HepG2 (cell line): ENCODE results near the gene HSD3B7. TPM values are rescaled to one million over a fixed set of nuclear protein-coding genes. Genes with fewer than 3 reads are reported as not detected.

ENCODE experiments used
- ATF4 ChIP-seq, 2 experiments: fragments of 450-650 bp in 1 of 2; sonication (generic) in 1 of 2; formaldehyde crosslinking; IDR thresholded peaks; 2 replicates each; pipeline versions ENCODE4 v1.5.0 to v1.8.0; 2020 to 2022; ENCODE audit warnings: mild to moderate bottlenecking in 1 of 2, missing genetic modification reagents in 1 of 2
- BRCA1 ChIP-seq: sonication (generic); formaldehyde crosslinking; IDR thresholded peaks from 2 replicates; pipeline ENCODE4 v1.4.0; 2020; ENCODE audit warnings: missing genetic modification reagents
- CHCHD3 ChIP-seq: sonication (generic); formaldehyde crosslinking; IDR thresholded peaks from 2 replicates; pipeline ENCODE4 v1.8.0; 2022; ENCODE audit warnings: mild to moderate bottlenecking, missing genetic modification reagents, moderate library complexity
- DNMT1 ChIP-seq: sonication (generic); formaldehyde crosslinking; IDR thresholded peaks from 2 replicates; pipeline ENCODE4 v1.5.1; 2020; ENCODE audit warnings: mild to moderate bottlenecking, missing genetic modification reagents
- FOSL2 ChIP-seq: sonication (generic); formaldehyde crosslinking; IDR thresholded peaks from 2 replicates; pipeline ENCODE4 v1.4.0; 2020; ENCODE audit warnings: missing genetic modification reagents
- HMG20B ChIP-seq: conservative IDR thresholded peaks from 2 replicates; pipeline ENCODE4 v1.6.1; 2016; ENCODE audit warnings: missing genetic modification reagents, missing compliant biosample characterization
- KDM5B ChIP-seq: sonication (generic); formaldehyde crosslinking; IDR thresholded peaks from 2 replicates; pipeline ENCODE4 v1.4.0; 2020; ENCODE audit warnings: missing genetic modification reagents, mild to moderate bottlenecking, borderline replicate concordance
- KMT2A ChIP-seq: sonication (generic); formaldehyde crosslinking; IDR thresholded peaks from 2 replicates; pipeline ENCODE4 v1.4.0; 2020; ENCODE audit warnings: missing genetic modification reagents
- NONO ChIP-seq, 2 experiments: fragments of 450-650 bp in 1 of 2; sonication (generic) in 1 of 2; formaldehyde crosslinking in 1 of 2; IDR thresholded peaks in 1 of 2; conservative IDR thresholded peaks in 1 of 2; 2 replicates each; pipeline versions ENCODE4 v1.6.1 to v1.8.0; 2017 to 2022; ENCODE audit warnings: mild to moderate bottlenecking in 1 of 2, missing genetic modification reagents in 1 of 2, moderate library complexity in 1 of 2
- SIX4 ChIP-seq: sonication (generic); formaldehyde crosslinking; IDR thresholded peaks from 2 replicates; pipeline ENCODE4 v1.4.0; 2020; ENCODE audit warnings: missing genetic modification reagents
- SOX6 ChIP-seq, 2 experiments: fragments of 450-650 bp in 1 of 2; sonication (generic) in 1 of 2; formaldehyde crosslinking in 1 of 2; IDR thresholded peaks; 2 replicates each; pipeline versions ENCODE4 v1.4.0 to v1.6.1; 2017 to 2020; ENCODE audit warnings: antibody characterized with exemption in 1 of 2, mild to moderate bottlenecking in 1 of 2, missing genetic modification reagents in 1 of 2
- SSRP1 ChIP-seq: IDR thresholded peaks from 2 replicates; pipeline ENCODE4 v1.6.1; 2016; ENCODE audit warnings: control low read depth
- ZBED4 ChIP-seq: sonication (generic); formaldehyde crosslinking; IDR thresholded peaks from 2 replicates; pipeline ENCODE4 v1.4.0; 2020; ENCODE audit warnings: missing genetic modification reagents, borderline replicate concordance
- ZBTB39 ChIP-seq: sonication (generic); formaldehyde crosslinking; IDR thresholded peaks from 2 replicates; pipeline ENCODE4 v1.5.0; 2020; ENCODE audit warnings: missing genetic modification reagents
- ZFP1 ChIP-seq: IDR thresholded peaks from 2 replicates; pipeline ENCODE4 v1.6.1; 2016
- ZNF263 ChIP-seq: sonication (generic); formaldehyde crosslinking; IDR thresholded peaks from 2 replicates; pipeline ENCODE4 v1.4.0; 2020; ENCODE audit warnings: missing genetic modification reagents
- ZNF326 ChIP-seq: sonication (generic); formaldehyde crosslinking; IDR thresholded peaks from 2 replicates; pipeline ENCODE4 v1.4.0; 2020; ENCODE audit warnings: missing genetic modification reagents, borderline replicate concordance
- ZNF331 ChIP-seq: sonication (generic); formaldehyde crosslinking; IDR thresholded peaks from 2 replicates; pipeline ENCODE4 v1.4.0; 2020; ENCODE audit warnings: missing genetic modification reagents
- ZNF605 ChIP-seq: sonication (generic); formaldehyde crosslinking; IDR thresholded peaks from 2 replicates; pipeline ENCODE4 v1.8.0; 2022; ENCODE audit warnings: mild to moderate bottlenecking, missing genetic modification reagents
- ZNF614 ChIP-seq: IDR thresholded peaks from 2 replicates; pipeline ENCODE4 v1.6.1; 2018; ENCODE audit warnings: missing biosample characterization, missing genetic modification reagents, inconsistent platforms, borderline replicate concordance
- ZNF629 ChIP-seq: sonication (generic); formaldehyde crosslinking; conservative IDR thresholded peaks from 2 replicates; pipeline ENCODE4 v1.5.0; 2020; ENCODE audit warnings: missing genetic modification reagents
- ZNF670 ChIP-seq: sonication (generic); formaldehyde crosslinking; IDR thresholded peaks from 2 replicates; pipeline ENCODE4 v1.8.0; 2022; ENCODE audit warnings: mild to moderate bottlenecking, missing genetic modification reagents, borderline replicate concordance
- ZNF768 ChIP-seq: sonication (generic); formaldehyde crosslinking; IDR thresholded peaks from 2 replicates; pipeline ENCODE4 v1.4.0; 2020; ENCODE audit warnings: missing genetic modification reagents
- polyA plus RNA-seq, 8 experiments: library from polyadenylated mRNA; depleted of rRNA in 3 of 8; stranded (reverse) in 7 of 8; unstranded in 1 of 8; fragments of >200 nt; fragmentation: Illumina TruSeq in 4 of 8; extraction: Trizol in 4 of 8; gene quantifications; 2 replicates each; pipeline versions ENCODE4 v1.2.1 to v1.2.3, GENCODE V29; 2011 to 2016; ENCODE audit warnings: low read depth in 4 of 8, missing spikeins in 1 of 8, mixed read lengths in 1 of 8; ENCODE audit not compliant: insufficient read depth in 1 of 8
- total RNA-seq, 5 experiments: library from RNA; depleted of rRNA; stranded (reverse); fragments of >200 nt; fragmentation: Illumina TruSeq; extraction: Trizol; gene quantifications; 2 replicates each; pipeline ENCODE4 v1.2.3, GENCODE V29; 2016; ENCODE audit warnings: low read depth in 1 of 5

Gene HSD3B7
- total and polyA plus RNA-seq, 2 of the 13 experiments (the other 11 are each of a cell fraction or from before 2014, with no cell fraction given), result 32.9 to 69.7 TPM

GRCh38 chr16:30984669-30985400 is at the start of gene HSD3B7 (continued):
- TF ChIP-seq SSRP1 (CRISPR knock-in tag) (no peak; the same call in 1 of the 2 replicates), SIX4 (CRISPR knock-in tag) (no peak), ZBED4 (peak; percentile 73; the same call in 1 of the 2 replicates), DNMT1 (peak; percentile 39; the same call in 1 of the 2 replicates), ZNF263 (CRISPR knock-in tag) (peak; percentile 69; the same call in 1 of the 2 replicates), ZNF605 (CRISPR knock-in tag) (peak; percentile 68), HMG20B (CRISPR knock-in tag) (0 out of 2 replicates have a peak, but pooled peaks have one; percentile 57), ZFP1 (CRISPR knock-in tag) (0 out of 2 replicates have a peak, but pooled peaks have one; percentile 20), KMT2A (0 out of 2 replicates have a peak, but pooled peaks have one; percentile 35), ZNF670 (no peak; the same call in 1 of the 2 replicates), CHCHD3 (CRISPR knock-in tag) (no peak), ZNF331 (CRISPR knock-in tag) (peak; percentile 13; the same call in 1 of the 2 replicates), ZNF768 (peak; percentile 87), ZNF629 (CRISPR knock-in tag) (no peak), KDM5B (CRISPR knock-in tag) (peak; percentile 49; the same call in 1 of the 2 replicates), ZNF326 (CRISPR knock-in tag) (peak; percentile 78; the same call in 1 of the 2 replicates), SOX6 (IDR thresholded peaks at IDR 0.05) (no peak), SOX6 (CRISPR knock-in tag; IDR thresholded peaks at IDR 0.05) (peak; percentile 62), ZBTB39 (CRISPR knock-in tag) (no peak), BRCA1 (CRISPR knock-in tag) (0 out of 2 replicates have a peak, but pooled peaks have one; percentile 6), NONO (IDR thresholded peaks at IDR 0.05) (no peak), NONO (CRISPR knock-in tag; conservative IDR thresholded peaks at IDR 0.05) (0 out of 2 replicates have a peak, but pooled peaks have one; percentile 14), ZNF614 (CRISPR knock-in tag) (peak; percentile 56; the same call in 1 of the 2 replicates), FOSL2 (peak; percentile 32; the same call in 1 of the 2 replicates), ATF4 (CRISPR knock-in tag; IDR thresholded peaks at IDR 0.05) (no peak)
